ENCODE measurements around the gene EIF1B.

DNA sequence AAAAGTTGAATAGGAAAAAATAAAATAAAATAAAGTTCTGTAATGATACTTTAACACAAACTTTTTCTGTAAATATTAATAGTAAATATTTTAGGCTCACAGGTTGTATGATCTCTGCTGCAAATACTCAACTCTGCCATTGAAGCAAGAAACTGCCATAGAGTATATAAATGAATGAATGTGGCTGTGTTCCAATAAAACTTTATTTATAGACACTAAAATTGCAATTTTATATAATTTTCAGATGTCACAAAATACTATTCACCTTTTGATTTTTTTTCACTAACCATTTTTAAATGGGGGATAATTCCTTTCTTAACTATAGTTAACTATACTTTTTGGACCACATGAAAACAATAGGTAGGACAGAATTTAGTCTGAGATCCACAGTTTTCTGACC, 16.0 kb downstream of the EIF1B start:
- TF ChIP-seq, protein P1, sequence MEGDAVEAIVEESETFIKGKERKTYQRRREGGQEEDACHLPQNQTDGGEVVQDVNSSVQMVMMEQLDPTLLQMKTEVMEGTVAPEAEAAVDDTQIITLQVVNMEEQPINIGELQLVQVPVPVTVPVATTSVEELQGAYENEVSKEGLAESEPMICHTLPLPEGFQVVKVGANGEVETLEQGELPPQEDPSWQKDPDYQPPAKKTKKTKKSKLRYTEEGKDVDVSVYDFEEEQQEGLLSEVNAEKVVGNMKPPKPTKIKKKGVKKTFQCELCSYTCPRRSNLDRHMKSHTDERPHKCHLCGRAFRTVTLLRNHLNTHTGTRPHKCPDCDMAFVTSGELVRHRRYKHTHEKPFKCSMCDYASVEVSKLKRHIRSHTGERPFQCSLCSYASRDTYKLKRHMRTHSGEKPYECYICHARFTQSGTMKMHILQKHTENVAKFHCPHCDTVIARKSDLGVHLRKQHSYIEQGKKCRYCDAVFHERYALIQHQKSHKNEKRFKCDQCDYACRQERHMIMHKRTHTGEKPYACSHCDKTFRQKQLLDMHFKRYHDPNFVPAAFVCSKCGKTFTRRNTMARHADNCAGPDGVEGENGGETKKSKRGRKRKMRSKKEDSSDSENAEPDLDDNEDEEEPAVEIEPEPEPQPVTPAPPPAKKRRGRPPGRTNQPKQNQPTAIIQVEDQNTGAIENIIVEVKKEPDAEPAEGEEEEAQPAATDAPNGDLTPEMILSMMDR (IDR thresholded peaks at IDR 0.05) = no peak
- TF ChIP-seq POLR2A (IDR thresholded peaks at IDR 0.05) = no peak

Measured in vagina (tissue), 2 donors.